Smooth muscle cell (in vitro differentiated cells): ENCODE measurements around the gene ACER1. TPM values are rescaled to one million over a fixed set of nuclear protein-coding genes. Genes with fewer than 3 reads are reported as not detected.

Experiments
- DNase-seq: peaks from one replicate; lab custom pipeline; 2025; ENCODE audit not compliant: unreplicated experiment; lab: John Stamatoyannopoulos, UW
- H2AFZ ChIP-seq: fragments of 200-600 bp; sonication (generic); 2 replicates; pipeline ENCODE4 v1.6.0; 2016; ENCODE audit warnings: antibody characterized with exemption, low read depth, mild to moderate bottlenecking
- H3F3A ChIP-seq: fragments of 200-600 bp; sonication (generic); 2 replicates; pipeline ENCODE4 v1.6.0; 2017; ENCODE audit warnings: antibody characterized with exemption, low read depth
- H3K27ac ChIP-seq: fragments of 200-600 bp; sonication (generic); 2 replicates; pipeline ENCODE4 v1.5.1; 2016; ENCODE audit warnings: low read depth, mild to moderate bottlenecking
- H3K27me3 ChIP-seq: fragments of 200-600 bp; sonication (generic); 2 replicates; pipeline ENCODE4 v1.6.1; 2016; ENCODE audit warnings: low read depth, mild to moderate bottlenecking
- H3K36me3 ChIP-seq: fragments of 200-600 bp; sonication (generic); 2 replicates; pipeline ENCODE4 v1.5.1; 2016; ENCODE audit warnings: low read depth
- H3K4me1 ChIP-seq: fragments of 200-600 bp; sonication (generic); 2 replicates; pipeline ENCODE4 v1.5.1; 2016; ENCODE audit warnings: low read depth
- H3K4me2 ChIP-seq: fragments of 200-600 bp; sonication (generic); 2 replicates; pipeline ENCODE4 v1.6.0; 2016; ENCODE audit warnings: mild to moderate bottlenecking
- H3K4me3 ChIP-seq: fragments of 200-600 bp; sonication (generic); 2 replicates; pipeline ENCODE4 v1.5.1; 2016; ENCODE audit warnings: mild to moderate bottlenecking
- H3K79me2 ChIP-seq: fragments of 200-600 bp; sonication (generic); 2 replicates; pipeline ENCODE4 v1.6.0; 2016; ENCODE audit warnings: low read depth, mild to moderate bottlenecking
- H3K9ac ChIP-seq: fragments of 200-600 bp; sonication (generic); 2 replicates; pipeline ENCODE4 v1.6.0; 2016; ENCODE audit warnings: low read depth
- H3K9me3 ChIP-seq: fragments of 200-600 bp; sonication (generic); replicated peaks from 2 replicates; pipeline ENCODE4 v1.5.1; 2016; ENCODE audit warnings: low read depth
- H4K20me1 ChIP-seq: fragments of 200-600 bp; sonication (generic); 2 replicates; pipeline ENCODE4 v1.6.0; 2016; ENCODE audit warnings: low read depth
- WGBS: methylation state at CpG from one replicate; pipeline ENCODE4 v1.1.7; 2016; ENCODE audit warnings: low lambda C conversion rate; 5-methylcytosine and 5-hydroxymethylcytosine counted together
- polyA plus RNA-seq: library from polyadenylated mRNA; unstranded; fragments of >200 nt; fragmentation: Nextera tagmentation; extraction: Ambion mirVana; gene quantifications from 2 replicates; pipeline ENCODE4 v1.2.1, GENCODE V29; 2016
- total RNA-seq: library from RNA; depleted of rRNA; stranded (reverse); fragments of >200 nt; gene quantifications from 2 replicates; pipeline ENCODE4 v1.2.3, GENCODE V29; 2014
- TF ChIP-seq, protein P1 (sequence below): fragments of 200-600 bp; sonication (generic); IDR thresholded peaks from 2 replicates; pipeline ENCODE4 v1.5.1; 2017; ENCODE audit warnings: borderline replicate concordance, mild to moderate bottlenecking, antibody characterized with exemption; ENCODE audit not compliant: insufficient read depth, poor library complexity, severe bottlenecking

ACER1 gene
- total and polyA plus RNA-seq, 2 experiments from 2014 or later, result not detected

DNA sequence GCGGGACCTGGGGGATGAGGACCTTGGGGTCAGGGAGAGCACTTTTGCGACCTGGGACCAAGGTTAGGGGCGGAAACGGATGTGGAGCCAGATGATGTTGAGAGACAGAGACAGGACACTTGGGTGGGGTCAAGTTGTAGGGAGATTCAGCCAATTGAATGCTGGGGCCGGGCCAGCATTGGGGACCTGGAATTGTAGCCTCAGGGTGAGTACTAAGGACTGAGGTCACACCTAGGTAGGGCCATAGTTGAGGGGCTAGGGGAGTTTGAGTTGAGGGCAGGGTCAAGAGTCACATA lies 40.3 kb upstream of the ACER1 start:
- H3K9ac ChIP-seq, result no peak overlapping the region
- 27% methylated on average over 4 of the region's 5 CpGs for WGBS
- no peak for DNase-seq
- peaks cover 5% of the 10 kb centered on the region for H3K4me1 ChIP-seq
- H3F3A ChIP-seq, result peaks cover 14% of the 10 kb centered on the region
- H3K36me3 ChIP-seq, result no peaks in the 10 kb centered on the region
- TF ChIP-seq, protein P1, sequence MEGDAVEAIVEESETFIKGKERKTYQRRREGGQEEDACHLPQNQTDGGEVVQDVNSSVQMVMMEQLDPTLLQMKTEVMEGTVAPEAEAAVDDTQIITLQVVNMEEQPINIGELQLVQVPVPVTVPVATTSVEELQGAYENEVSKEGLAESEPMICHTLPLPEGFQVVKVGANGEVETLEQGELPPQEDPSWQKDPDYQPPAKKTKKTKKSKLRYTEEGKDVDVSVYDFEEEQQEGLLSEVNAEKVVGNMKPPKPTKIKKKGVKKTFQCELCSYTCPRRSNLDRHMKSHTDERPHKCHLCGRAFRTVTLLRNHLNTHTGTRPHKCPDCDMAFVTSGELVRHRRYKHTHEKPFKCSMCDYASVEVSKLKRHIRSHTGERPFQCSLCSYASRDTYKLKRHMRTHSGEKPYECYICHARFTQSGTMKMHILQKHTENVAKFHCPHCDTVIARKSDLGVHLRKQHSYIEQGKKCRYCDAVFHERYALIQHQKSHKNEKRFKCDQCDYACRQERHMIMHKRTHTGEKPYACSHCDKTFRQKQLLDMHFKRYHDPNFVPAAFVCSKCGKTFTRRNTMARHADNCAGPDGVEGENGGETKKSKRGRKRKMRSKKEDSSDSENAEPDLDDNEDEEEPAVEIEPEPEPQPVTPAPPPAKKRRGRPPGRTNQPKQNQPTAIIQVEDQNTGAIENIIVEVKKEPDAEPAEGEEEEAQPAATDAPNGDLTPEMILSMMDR, result no peak
- H4K20me1 ChIP-seq, result no peaks in the 10 kb centered on the region
- H2AFZ ChIP-seq, result no peak overlapping the region
- peak overlapping the region; percentile 35 for H3K27ac ChIP-seq
- H3K79me2 ChIP-seq, result no peaks in the 10 kb centered on the region
- no peaks in the 10 kb centered on the region for H3K27me3 ChIP-seq
- H3K4me3 ChIP-seq, result peak overlapping the region; percentile 44
- peak overlapping the region; percentile 86 for H3K4me2 ChIP-seq
- no peaks in the 10 kb centered on the region for H3K9me3 ChIP-seq

DNA sequence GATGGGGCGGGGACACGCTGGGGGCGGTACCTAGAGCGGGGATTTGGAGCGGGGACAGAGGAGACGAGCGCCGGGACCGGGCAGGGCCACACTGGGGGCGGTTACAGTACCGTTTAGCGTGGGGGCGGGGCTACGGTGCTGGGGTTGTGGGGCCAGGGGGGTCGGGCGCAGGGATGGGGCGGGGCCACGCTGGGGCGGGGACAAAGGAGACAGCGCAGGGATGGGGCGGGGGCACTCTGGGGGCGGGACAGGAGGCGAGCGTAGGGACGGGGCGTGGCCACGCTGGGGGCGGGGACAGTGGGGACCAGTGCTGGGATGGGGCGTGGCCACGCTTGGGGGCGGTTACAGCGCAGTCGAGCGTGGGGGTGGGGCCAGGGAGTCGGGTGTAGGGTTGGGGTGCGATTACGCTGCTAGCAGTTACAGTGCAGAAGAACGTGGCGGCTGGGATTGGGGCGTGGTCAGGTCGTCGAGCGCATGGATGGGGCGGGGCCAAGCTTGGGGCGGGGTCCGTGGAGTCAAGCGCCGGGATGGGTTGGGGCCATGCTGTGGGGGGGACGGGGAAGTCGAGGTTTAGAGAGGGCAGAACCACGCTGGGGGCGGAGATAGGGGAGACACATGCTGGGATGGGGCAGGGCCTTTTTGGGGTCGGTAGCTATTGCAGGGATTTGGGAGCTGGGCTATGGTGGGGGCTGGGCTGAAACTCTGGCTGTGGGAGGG lies 39.8 kb upstream of the ACER1 start:
- 0% methylated on average over 5 of the region's 53 CpGs for WGBS
- H3K27ac ChIP-seq, result peak overlapping the region; percentile 94
- peak overlapping the region; percentile 86 for H3K4me2 ChIP-seq
- peaks cover 10% of the 10 kb centered on the region for H3F3A ChIP-seq
- H2AFZ ChIP-seq, result peak overlapping the region; percentile 86
- peak overlapping the region; percentile 87 for H3K9ac ChIP-seq
- no peaks in the 10 kb centered on the region for H3K79me2 ChIP-seq
- H3K9me3 ChIP-seq, result no peaks in the 10 kb centered on the region
- no peaks in the 10 kb centered on the region for H4K20me1 ChIP-seq
- H3K4me1 ChIP-seq, result peaks cover 5% of the 10 kb centered on the region
- H3K4me3 ChIP-seq, result peak overlapping the region; percentile 81
- H3K27me3 ChIP-seq, result no peaks in the 10 kb centered on the region
- TF ChIP-seq, protein P1, result no peak
- no peaks in the 10 kb centered on the region for H3K36me3 ChIP-seq
- DNase-seq, result peak; percentile 98

DNA sequence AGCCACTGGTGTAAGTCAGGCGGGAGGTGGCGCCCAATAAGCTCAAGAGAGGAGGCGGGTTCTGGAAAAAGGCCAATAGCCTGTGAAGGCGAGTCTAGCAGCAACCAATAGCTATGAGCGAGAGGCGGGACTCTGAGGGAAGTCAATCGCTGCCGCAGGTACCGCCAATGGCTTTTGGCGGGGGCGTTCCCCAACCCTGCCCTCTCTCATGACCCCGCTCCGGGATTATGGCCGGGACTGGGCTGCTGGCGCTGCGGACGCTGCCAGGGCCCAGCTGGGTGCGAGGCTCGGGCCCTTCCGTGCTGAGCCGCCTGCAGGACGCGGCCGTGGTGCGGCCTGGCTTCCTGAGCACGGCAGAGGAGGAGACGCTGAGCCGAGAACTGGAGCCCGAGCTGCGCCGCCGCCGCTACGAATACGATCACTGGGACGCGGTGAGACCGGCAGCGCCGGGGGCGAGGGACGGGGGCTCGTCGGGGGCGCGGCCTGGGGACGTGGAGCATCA lies 39.2 kb upstream of the ACER1 start, which contains the start of gene ALKBH7:
Gene ALKBH7, plus strand, starts transcription at position 201 of the 502 bp plus-strand sequence. Its CDS starts 27 bp downstream, at position 228.
- no peaks in the 10 kb centered on the region for H3K27me3 ChIP-seq
- peak; percentile 98 for DNase-seq
- H3F3A ChIP-seq, result peaks cover 9% of the 10 kb centered on the region
- H3K36me3 ChIP-seq, result no peaks in the 10 kb centered on the region
- H3K9me3 ChIP-seq, result no peaks in the 10 kb centered on the region
- WGBS, result 1% methylated on average over 44 of the region's 47 CpGs
- peak within 1 kb of the TSS; percentile 86 for H3K4me2 ChIP-seq
- peak within 1 kb of the TSS; percentile 81 for H3K4me3 ChIP-seq
- H3K79me2 ChIP-seq, result no peaks in the 10 kb centered on the region
- peaks cover 5% of the 10 kb centered on the region for H3K4me1 ChIP-seq
- no peaks in the 10 kb centered on the region for H4K20me1 ChIP-seq
- peak within 1 kb of the TSS; percentile 94 for H3K27ac ChIP-seq
- H3K9ac ChIP-seq, result peak within 1 kb of the TSS; percentile 87
- TF ChIP-seq, protein P1, result no peak
- H2AFZ ChIP-seq, result peak within 1 kb of the TSS; percentile 86
